ENCODE measurements around the gene SNAPC4.
"Not testable (repeated sequence)": the region's sequence is repeated elsewhere in the genome, so short reads cannot be mapped to it uniquely, and the experiment has no call there.

SNAPC4 gene

GRCh38 chr9:136433849-136434579, 34.0 kb upstream of the SNAPC4 start:
- no peak for DNase-seq (ENCODE audit: low read depth in 2 of 2)

GRCh38 chr9:136433043-136433715, 33.2 kb upstream of the SNAPC4 start:
- no peak for DNase-seq (ENCODE audit: low read depth in 2 of 2)

GRCh38 chr9:136432591-136432990, 32.6 kb upstream of the SNAPC4 start:
- DNase-seq (ENCODE audit: low read depth in 2 of 2), result no peak

GRCh38 chr9:136431782-136432350, 31.9 kb upstream of the SNAPC4 start:
- DNase-seq (ENCODE audit: low read depth in 2 of 2), result no peak

- DNase-seq (ENCODE audit: low read depth in 2 of 2), result no peak
Measured at GRCh38 chr9:136430588-136431234, 30.7 kb upstream of the SNAPC4 start.

GRCh38 chr9:136429683-136430491, 29.9 kb upstream of the SNAPC4 start:
- no peak for DNase-seq (ENCODE audit: low read depth in 2 of 2)

- no peak for DNase-seq (ENCODE audit: low read depth in 2 of 2)
Measured at GRCh38 chr9:136429075-136429628, 29.2 kb upstream of the SNAPC4 start.

- no peak for DNase-seq (ENCODE audit: low read depth in 2 of 2)
Measured at GRCh38 chr9:136426787-136427186, 26.8 kb upstream of the SNAPC4 start.

- not testable (repeated sequence) for DNase-seq (ENCODE audit: low read depth in 2 of 2)
Measured at GRCh38 chr9:136425367-136425766, 25.4 kb upstream of the SNAPC4 start.

GRCh38 chr9:136424750-136425362, 24.9 kb upstream of the SNAPC4 start:
- DNase-seq (ENCODE audit: low read depth in 2 of 2), result no peak

- DNase-seq (ENCODE audit: low read depth in 2 of 2), result no peak
Measured at GRCh38 chr9:136423432-136424146, 23.6 kb upstream of the SNAPC4 start.

- DNase-seq (ENCODE audit: low read depth in 2 of 2), result no peak
Measured at GRCh38 chr9:136422876-136423275, 22.9 kb upstream of the SNAPC4 start.

- no peak for DNase-seq (ENCODE audit: low read depth in 2 of 2)
Measured at GRCh38 chr9:136421791-136422190, 21.8 kb upstream of the SNAPC4 start.

- DNase-seq (ENCODE audit: low read depth in 2 of 2), result no peak
Measured at GRCh38 chr9:136419092-136419420, 19.1 kb upstream of the SNAPC4 start.

- no peak for DNase-seq (ENCODE audit: low read depth in 2 of 2)
Measured at GRCh38 chr9:136418182-136419091, 18.5 kb upstream of the SNAPC4 start.

GRCh38 chr9:136416914-136417313, 16.9 kb upstream of the SNAPC4 start:
- DNase-seq (ENCODE audit: low read depth in 2 of 2), result no peak

- no peak for DNase-seq (ENCODE audit: low read depth in 2 of 2)
Measured at GRCh38 chr9:136416427-136416826, 16.5 kb upstream of the SNAPC4 start.

GRCh38 chr9:136412962-136413361, 13.0 kb upstream of the SNAPC4 start:
- no peak for DNase-seq (ENCODE audit: low read depth in 2 of 2)

GRCh38 chr9:136411378-136411777, 11.4 kb upstream of the SNAPC4 start:
- no peak for DNase-seq (ENCODE audit: low read depth in 2 of 2)
